Measurements from ENCODE around the gene TSPAN19. TPM values are rescaled to one million over a fixed set of nuclear protein-coding genes. Genes with fewer than 3 reads are reported as not detected.

The TSPAN19 gene
- polyA plus RNA-seq, 1 of the 3 experiments (the other 2 are of a cell fraction): 0.05 TPM

- H3K9me3 ChIP-seq: no peaks in the 10 kb centered on the region
- no peak for DNase-seq
- TF ChIP-seq SIN3A (IDR thresholded peaks at IDR 0.05; ENCODE audit: borderline replicate concordance, low read depth, low read length) (no peak), YY1 (IDR thresholded peaks at IDR 0.05; ENCODE audit: low read depth) (no peak), TAF1 (IDR thresholded peaks at IDR 0.05; ENCODE audit: borderline replicate concordance, low read depth, low read length) (no peak), FOXJ3 (CRISPR knock-in tag; IDR thresholded peaks at IDR 0.05) (no peak), RFX5 (IDR thresholded peaks at IDR 0.05; ENCODE audit: low read length) (no peak), TEAD4 (IDR thresholded peaks at IDR 0.05; ENCODE audit: borderline replicate concordance, insufficient read depth) (no peak), POLR2AphosphoS5 (IDR thresholded peaks at IDR 0.05; ENCODE audit: low read depth, low read length) (no peak), GATA2 (CRISPR knock-in tag; IDR thresholded peaks at IDR 0.05) (no peak), RAD21 (IDR thresholded peaks at IDR 0.05; ENCODE audit: low read length) (peak; percentile 77), SMC3 (IDR thresholded peaks at IDR 0.05; ENCODE audit: low read depth, low read length) (peak; percentile 51), MAX (IDR thresholded peaks at IDR 0.05; ENCODE audit: low read depth) (no peak), ZBTB33 (IDR thresholded peaks at IDR 0.05; ENCODE audit: borderline replicate concordance, low read depth) (no peak), EP300 (IDR thresholded peaks at IDR 0.05; ENCODE audit: borderline replicate concordance in 1 of 2, low read depth in 1 of 2, low read length in 1 of 2) (no peak), FOSL2 (IDR thresholded peaks at IDR 0.05; ENCODE audit: borderline replicate concordance, low read depth) (no peak), TCF12 (IDR thresholded peaks at IDR 0.05) (no peak), NRF1 (IDR thresholded peaks at IDR 0.05; ENCODE audit: low read depth, low read length) (no peak), CTCF (IDR thresholded peaks at IDR 0.05) (peak; percentile 73), FOXM1 (IDR thresholded peaks at IDR 0.05; ENCODE audit: low read depth) (no peak), USF1 (IDR thresholded peaks at IDR 0.05; ENCODE audit: borderline replicate concordance, low read depth) (no peak), RCOR1 (IDR thresholded peaks at IDR 0.05; ENCODE audit: low read length) (no peak), JUND (IDR thresholded peaks at IDR 0.05) (no peak), EZH2phosphoT487 (IDR thresholded peaks at IDR 0.05; ENCODE audit: borderline replicate concordance, low read depth) (no peak), MEF2A (IDR thresholded peaks at IDR 0.05; ENCODE audit: borderline replicate concordance, low read depth) (no peak)
- ChIA-PET POLR2A (no interaction called here), CTCF (interaction anchor here (0.6 to 9.7 kb wide), 42 partner anchors 9 to 420 kb away, joined by 3 to 292 read pairs (median 4); partner anchors contain the start of gene SLC6A15)
- H3K4me1 ChIP-seq (ENCODE audit: control insufficient read depth in 1 of 2, insufficient read depth in 2 of 2, low read depth in 1 of 2, low read length in 1 of 2): peaks cover 0 to 3% of the 10 kb centered on the region in 2 experiments; a peak in 2 of 4 replicates
- no peaks in the 10 kb centered on the region for H3K79me2 ChIP-seq (ENCODE audit: insufficient read depth)
- H3K27ac ChIP-seq (ENCODE audit: low read depth in 2 of 2, low read length in 1 of 2): no peak overlapping the region
- no peak overlapping the region for H3K9ac ChIP-seq
- H3K36me3 ChIP-seq (replicated peaks in 1 of 2; ENCODE audit: control insufficient read depth in 1 of 2, insufficient read depth in 2 of 2, low read length in 1 of 2): no peaks in the 10 kb centered on the region
- no peak overlapping the region for H3K4me2 ChIP-seq
- no peak overlapping the region for H2AFZ ChIP-seq (ENCODE audit: low read depth)
- no peaks in the 10 kb centered on the region for H3K27me3 ChIP-seq (ENCODE audit: insufficient read depth)
- H3K4me3 ChIP-seq (ENCODE audit: low read depth in 2 of 2, low read length in 1 of 2): no peak overlapping the region
- H3K9me2 ChIP-seq: no peaks in the 10 kb centered on the region
- no peaks in the 10 kb centered on the region for H3F3A ChIP-seq (replicated peaks; ENCODE audit: insufficient read depth)
- no peaks in the 10 kb centered on the region for H4K20me1 ChIP-seq (ENCODE audit: insufficient read depth)
Measured at GRCh38 chr12:85029456-85029855, 6.6 kb downstream of the TSPAN19 start.

Data from SK-N-SH (cell line).